T-cell (primary cell): ENCODE data around the gene REPIN1. TPM values are rescaled to one million over a fixed set of nuclear protein-coding genes. Genes with fewer than 3 reads are reported as not detected.

ENCODE experiments used
- ATAC-seq, 4 experiments: fragments of 200-7000 bp in 3 of 4; fragments of 150-1000 bp in 1 of 4; cut with Tn5 transposase; replicated peaks in 1 of 4; 1 replicate in 3 of 4; 2 replicates in 1 of 4; pipeline ENCODE4 v1.10.0; 2021; ENCODE audit warnings: moderate library complexity in 3 of 4, mild to moderate bottlenecking in 2 of 4, moderate number of reproducible peaks in 1 of 4
- CTCF ChIA-PET, 2 donors: fragments of 300-600 bp; sonication (Branson Sonifier 250); formaldehyde crosslinking; loops; one replicate each; lab custom pipeline; 2022; ENCODE audit warnings: antibody characterized with exemption in 2 of 2; lab: Charles Lee
- POLR2A ChIA-PET, 2 donors: fragments of 300-600 bp; sonication (Branson Sonifier 250); formaldehyde crosslinking; loops; one replicate each; lab custom pipeline; 2022; ENCODE audit warnings: antibody characterized with exemption in 2 of 2; lab: Charles Lee
- DNase-seq, 35 experiments: peaks; one replicate each; pipeline versions ENCODE4 v3.0.0 to v3.0.0-alpha.2; 2013 to 2023
- H3K27ac ChIP-seq: one replicate; pipeline ENCODE4 v1.5.1; 2013; ENCODE audit warnings: low read length
- H3K27me3 ChIP-seq, 2 experiments: replicated peaks in 1 of 2; 1 replicate in 1 of 2; 2 replicates in 1 of 2; pipeline versions ENCODE4 v1.6.1 to v1.7.0; 2013; ENCODE audit warnings: low read length in 1 of 2, mixed read lengths in 1 of 2; ENCODE audit not compliant: control insufficient read depth in 2 of 2, insufficient read depth in 2 of 2; ENCODE audit errors: extremely low read depth in 1 of 2
- H3K36me3 ChIP-seq, 2 donors: 1 replicate in 1 of 2; 2 replicates in 1 of 2; pipeline versions ENCODE4 v1.6.1 to v1.7.0; 2013; ENCODE audit warnings: low read length in 1 of 2; ENCODE audit not compliant: control insufficient read depth in 2 of 2, insufficient read depth in 1 of 2; ENCODE audit errors: extremely low read depth in 1 of 2
- H3K4me1 ChIP-seq, 2 experiments: 1 replicate in 1 of 2; 2 replicates in 1 of 2; pipeline versions ENCODE4 v1.6.1 to v1.7.0; 2013; ENCODE audit warnings: low read length in 2 of 2, mixed read lengths in 1 of 2; ENCODE audit not compliant: insufficient read depth in 2 of 2, control insufficient read depth in 1 of 2; ENCODE audit errors: extremely low read depth in 1 of 2
- H3K4me3 ChIP-seq, 2 donors: 1 replicate in 1 of 2; 2 replicates in 1 of 2; pipeline versions ENCODE4 v1.5.1 to v1.7.0; 2013; ENCODE audit warnings: mild to moderate bottlenecking in 2 of 2, low read length in 1 of 2, moderate library complexity in 1 of 2; ENCODE audit not compliant: control insufficient read depth in 1 of 2; ENCODE audit errors: extremely low read depth in 1 of 2
- H3K9me3 ChIP-seq: 2 replicates; pipeline ENCODE4 v1.7.0; 2013
- H3K27ac Mint-ChIP-seq, 2 donors: one replicate each; pipeline ENCODE4 v1.8.0; 2020 to 2021; ENCODE audit warnings: mild to moderate bottlenecking in 2 of 2, mixed read lengths in 2 of 2
- H3K27me3 Mint-ChIP-seq, 2 donors: one replicate each; pipeline ENCODE4 v1.8.0; 2021 to 2022; ENCODE audit warnings: mixed read lengths in 2 of 2
- H3K36me3 Mint-ChIP-seq: one replicate; pipeline ENCODE4 v1.8.0; 2021; ENCODE audit warnings: mixed read lengths
- H3K4me1 Mint-ChIP-seq, 3 donors: one replicate each; pipeline ENCODE4 v1.8.0; 2020 to 2022; ENCODE audit warnings: mixed read lengths in 3 of 3, mild to moderate bottlenecking in 1 of 3
- H3K4me3 Mint-ChIP-seq, 3 donors: one replicate each; pipeline ENCODE4 v1.8.0; 2020 to 2022; ENCODE audit warnings: mild to moderate bottlenecking in 3 of 3, mixed read lengths in 3 of 3, moderate library complexity in 3 of 3
- H3K9me3 Mint-ChIP-seq, 3 donors: one replicate each; pipeline ENCODE4 v1.8.0; 2020 to 2022; ENCODE audit warnings: mixed read lengths in 3 of 3
- WGBS: methylation state at CpG from one replicate; pipeline ENCODE4 v1.1.5; 2013; ENCODE audit warnings: missing lambda C conversion rate; ENCODE audit not compliant: insufficient coverage; 5-methylcytosine and 5-hydroxymethylcytosine counted together
- total RNA-seq, 35 experiments: library from RNA in 6 of 35; stranded (reverse) in 6 of 35; fragments of 120-200 nt in 1 of 35; gene quantifications; one replicate each; pipeline versions ENCODE4 v1.2.1 to v1.2.4 and lab custom pipeline; 2013 to 2026

Gene REPIN1
- total RNA-seq, 5 donors from 2014 or later (not counting 1 experiment from before 2014, with no cell fraction given) = 64.0 to 110 (median 101) TPM

- no peak overlapping the region for H3K4me3 ChIP-seq
- H3K4me1 ChIP-seq = peaks cover 9 to 22% of the 10 kb centered on the region in 2 experiments
- H3K4me1 Mint-ChIP-seq = peaks cover 32 to 54% (median 39%) of the 10 kb centered on the region in 3 donors
- 73% methylated on average over 4 of the region's 13 CpGs for WGBS
- H3K9me3 Mint-ChIP-seq = no peaks in the 10 kb centered on the region
- no peaks in the 10 kb centered on the region for H3K27me3 Mint-ChIP-seq
- no peaks in the 10 kb centered on the region for H3K36me3 ChIP-seq
- H3K9me3 ChIP-seq = no peaks in the 10 kb centered on the region
- peak overlapping the region; percentile 93 for H3K27ac Mint-ChIP-seq
- no peaks in the 10 kb centered on the region for H3K27me3 ChIP-seq
- no peaks in the 10 kb centered on the region for H3K36me3 Mint-ChIP-seq
- CTCF ChIA-PET = interaction anchor here (0.6 to 2.2 kb wide), 7 partner anchors 9 to 566 kb away, joined by 3 to 12 read pairs (median 5); partner anchors contain the start of gene ACTR3C (in 1 of the 2)
- peak overlapping the region; percentile 71 for H3K27ac ChIP-seq
- H3K4me3 Mint-ChIP-seq = peak overlapping the region; percentile 32 to 67 (median 67)
- ATAC-seq (peak; percentile 25 to 49 (median 35)), DNase-seq (no peak)
- POLR2A ChIA-PET = interaction anchor here (0.6 to 0.7 kb wide), 3 partner anchors 23 to 1177 kb away, joined by 3 to 10 read pairs (median 5); no protein-coding TSS in a partner anchor
Observed at GRCh38 chr7:150357771-150358427, 10.7 kb upstream of the REPIN1 start.

- Mint-ChIP-seq H3K4me3 (peak overlapping the region in 1 of 3 donors; percentile 67), H3K27ac (peak overlapping the region; percentile 93), H3K36me3 (no peaks in the 10 kb centered on the region), H3K9me3 (no peaks in the 10 kb centered on the region), H3K27me3 (no peaks in the 10 kb centered on the region), H3K4me1 (peaks cover 34 to 57% (median 39%) of the 10 kb centered on the region in 3 donors)
- WGBS = 100% methylated on average over 3 of the region's 4 CpGs
- H3K36me3 ChIP-seq = no peaks in the 10 kb centered on the region
- ChIA-PET CTCF (interaction anchor here (0.6 to 2.2 kb wide), 5 partner anchors 8 to 61 kb away, joined by 4 to 12 read pairs (median 5); partner anchors contain the start of gene ACTR3C (in 1 of the 2)), POLR2A (interaction anchor here (0.7 kb wide), 2 partner anchors 22 to 1178 kb away, joined by 5 to 10 read pairs; no protein-coding TSS in a partner anchor)
- ATAC-seq = no peak
- DNase-seq = no peak
- H3K9me3 ChIP-seq = no peaks in the 10 kb centered on the region
- no peaks in the 10 kb centered on the region for H3K27me3 ChIP-seq
- H3K27ac ChIP-seq = no peak overlapping the region
- no peak overlapping the region for H3K4me3 ChIP-seq
- H3K4me1 ChIP-seq = peaks cover 9 to 22% of the 10 kb centered on the region in 2 experiments
Observed at GRCh38 chr7:150358433-150358832, 10.2 kb upstream of the REPIN1 start.

- peaks cover 39 to 62% (median 43%) of the 10 kb centered on the region in 3 donors for H3K4me1 Mint-ChIP-seq
- no peaks in the 10 kb centered on the region for H3K9me3 ChIP-seq
- H3K27ac Mint-ChIP-seq = peak overlapping the region; percentile 93
- H3K4me3 Mint-ChIP-seq = peak overlapping the region in 1 of 3 donors; percentile 67
- POLR2A ChIA-PET = interaction anchor here in 1 of 2 donors (0.7 kb wide), 1 partner anchor 1179 kb away, joined by 5 read pairs; no protein-coding TSS in a partner anchor
- H3K9me3 Mint-ChIP-seq = no peaks in the 10 kb centered on the region
- DNase-seq (no peak), ATAC-seq (no peak)
- no peak overlapping the region for H3K27ac ChIP-seq
- CTCF ChIA-PET = interaction anchor here in 1 of 2 donors (2.0 kb wide), 1 partner anchor 19 kb away, joined by 12 read pairs; no protein-coding TSS in a partner anchor
- no peaks in the 10 kb centered on the region for H3K36me3 ChIP-seq
- H3K4me1 ChIP-seq = peaks cover 9 to 28% of the 10 kb centered on the region in 2 experiments
- H3K27me3 ChIP-seq = no peaks in the 10 kb centered on the region
- WGBS = 43% methylated on average over 4 of the region's 4 CpGs
- no peak overlapping the region for H3K4me3 ChIP-seq
- H3K27me3 Mint-ChIP-seq = no peaks in the 10 kb centered on the region
- no peaks in the 10 kb centered on the region for H3K36me3 Mint-ChIP-seq
Observed at GRCh38 chr7:150358988-150359621, 9.5 kb upstream of the REPIN1 start.

- Histone ChIP-seq H3K27me3 (no peaks in the 10 kb centered on the region), H3K4me3 (no peak overlapping the region), H3K27ac (no peak overlapping the region), H3K9me3 (no peaks in the 10 kb centered on the region), H3K4me1 (peaks cover 12 to 31% of the 10 kb centered on the region in 2 experiments), H3K36me3 (no peaks in the 10 kb centered on the region)
- Mint-ChIP-seq H3K4me3 (no peak overlapping the region), H3K4me1 (peaks cover 42 to 64% (median 46%) of the 10 kb centered on the region in 3 donors), H3K9me3 (no peaks in the 10 kb centered on the region), H3K27me3 (no peaks in the 10 kb centered on the region), H3K27ac (peak overlapping the region; percentile 36 to 57), H3K36me3 (no peaks in the 10 kb centered on the region)
- 86% methylated on average over 2 of the region's 2 CpGs for WGBS
- CTCF ChIA-PET = no interaction called here
- DNase-seq = no peak
- no peak for ATAC-seq
- POLR2A ChIA-PET = no interaction called here
Observed at GRCh38 chr7:150359622-150360362, 8.8 kb upstream of the REPIN1 start.

GRCh38 chr7:150360363-150361058 is 8.1 kb upstream of the REPIN1 start:
- peaks cover 46 to 65% (median 49%) of the 10 kb centered on the region in 3 donors for H3K4me1 Mint-ChIP-seq
- no peak overlapping the region for H3K27ac ChIP-seq
- 74% methylated on average over 3 of the region's 5 CpGs for WGBS
- H3K27me3 Mint-ChIP-seq = no peaks in the 10 kb centered on the region
- no peaks in the 10 kb centered on the region for H3K36me3 ChIP-seq
- H3K9me3 Mint-ChIP-seq = no peaks in the 10 kb centered on the region
- H3K27ac Mint-ChIP-seq = peak overlapping the region in 1 of 2 donors; percentile 57
- no peak overlapping the region for H3K4me3 ChIP-seq
- ATAC-seq (no peak), DNase-seq (no peak)
- H3K9me3 ChIP-seq = no peaks in the 10 kb centered on the region
- CTCF ChIA-PET = no interaction called here
- H3K27me3 ChIP-seq = no peaks in the 10 kb centered on the region
- H3K4me3 Mint-ChIP-seq = no peak overlapping the region
- H3K4me1 ChIP-seq = peaks cover 12 to 31% of the 10 kb centered on the region in 2 experiments
- no peaks in the 10 kb centered on the region for H3K36me3 Mint-ChIP-seq
- POLR2A ChIA-PET = no interaction called here
